SK-N-SH (cell line): ENCODE measurements around the gene RNF150. TPM values are rescaled to one million over a fixed set of nuclear protein-coding genes. Genes with fewer than 3 reads are reported as not detected.

Experiments
- CTCF ChIA-PET: fragments of 300-600, 350-600 bp; formaldehyde crosslinking; extraction: SDS; loops from one replicate; lab custom pipeline; 2021; lab: Yijun Ruan, JAX
- POLR2A ChIA-PET: fragments of 350-600 bp; sonication (Branson Sonifier 250); formaldehyde crosslinking; extraction: SDS; loops from one replicate; lab custom pipeline; 2020; ENCODE audit warnings: antibody characterized with exemption, inconsistent platforms; lab: Yijun Ruan, JAX
- DNase-seq: peaks from one replicate; pipeline ENCODE4 v3.0.0; 2012
- H2AFZ ChIP-seq: fragments of 200-600 bp; sonication (generic); 2 replicates; pipeline ENCODE4 v1.8.1; 2016; ENCODE audit warnings: antibody characterized with exemption, mild to moderate bottlenecking, low read depth
- H3F3A ChIP-seq: fragments of 200-600 bp; sonication (generic); replicated peaks from 2 replicates; pipeline ENCODE3; 2016; ENCODE audit warnings: antibody characterized with exemption, mild to moderate bottlenecking; ENCODE audit not compliant: insufficient read depth
- H3K27ac ChIP-seq, 2 experiments: fragments of 200-500 bp in 1 of 2; fragments of 200-600 bp in 1 of 2; sonication (Bioruptor generic) in 1 of 2; sonication (generic), shearing (Covaris generic) in 1 of 2; 2 replicates each; pipeline versions ENCODE4 v1.5.1 to v1.6.1; 2014 to 2016; ENCODE audit warnings: low read depth in 2 of 2, inconsistent platforms in 1 of 2, low read length in 1 of 2, mild to moderate bottlenecking in 1 of 2, mixed read lengths in 1 of 2
- H3K27me3 ChIP-seq: fragments of 200-600 bp; sonication (generic), shearing (Covaris generic); 2 replicates; pipeline ENCODE4 v1.6.1; 2016; ENCODE audit warnings: mixed run types; ENCODE audit not compliant: insufficient read depth
- H3K36me3 ChIP-seq, 2 experiments: fragments of 200-500 bp in 1 of 2; fragments of 200-600 bp in 1 of 2; sonication (Bioruptor generic) in 1 of 2; sonication (generic) in 1 of 2; replicated peaks in 1 of 2; 2 replicates each; pipeline versions ENCODE3 to v1.5.1; 2014 to 2016; ENCODE audit warnings: low read length in 1 of 2, mild to moderate bottlenecking in 1 of 2; ENCODE audit not compliant: insufficient read depth in 2 of 2, control insufficient read depth in 1 of 2
- H3K4me1 ChIP-seq, 2 experiments: fragments of 200-500 bp in 1 of 2; fragments of 200-600 bp in 1 of 2; sonication (Bioruptor generic) in 1 of 2; sonication (generic), shearing (Covaris generic) in 1 of 2; 2 replicates each; pipeline versions ENCODE4 v1.5.1 to v1.6.1; 2014 to 2016; ENCODE audit warnings: low read depth in 1 of 2, low read length in 1 of 2, mixed run types in 1 of 2; ENCODE audit not compliant: insufficient read depth in 2 of 2, control insufficient read depth in 1 of 2
- H3K4me2 ChIP-seq: fragments of 200-600 bp; sonication (generic), shearing (Covaris generic); 2 replicates; pipeline ENCODE4 v1.6.1; 2017; ENCODE audit warnings: mixed run types
- H3K4me3 ChIP-seq, 2 experiments: fragments of 200-500 bp in 1 of 2; fragments of 200-600 bp in 1 of 2; sonication (Bioruptor generic) in 1 of 2; sonication (generic), shearing (Covaris generic) in 1 of 2; 2 replicates each; pipeline versions ENCODE4 v1.5.1 to v1.8.1; 2014 to 2016; ENCODE audit warnings: low read depth in 2 of 2, inconsistent platforms in 1 of 2, low read length in 1 of 2, mild to moderate bottlenecking in 1 of 2, mixed read lengths in 1 of 2, moderate library complexity in 1 of 2
- H3K79me2 ChIP-seq: fragments of 200-600 bp; sonication (generic); 2 replicates; pipeline ENCODE4 v1.8.1; 2017; ENCODE audit warnings: mild to moderate bottlenecking; ENCODE audit not compliant: insufficient read depth
- H3K9ac ChIP-seq: fragments of 200-600 bp; sonication (generic); 2 replicates; pipeline ENCODE4 v1.6.1; 2017; ENCODE audit warnings: mixed run types
- H3K9me2 ChIP-seq: fragments of 200-600 bp; sonication (generic); 2 replicates; pipeline ENCODE4 v1.6.1; 2017; ENCODE audit warnings: mixed run types
- H3K9me3 ChIP-seq: fragments of 200-600 bp; sonication (generic); 2 replicates; pipeline ENCODE4 v1.6.1; 2017; ENCODE audit warnings: mixed run types, mild to moderate bottlenecking, moderate library complexity
- H4K20me1 ChIP-seq: fragments of 200-600 bp; sonication (generic); 2 replicates; pipeline ENCODE4 v1.6.1; 2017; ENCODE audit warnings: mild to moderate bottlenecking, mixed run types; ENCODE audit not compliant: insufficient read depth
- CHD2 ChIP-seq: fragments of 150-350 bp; IDR thresholded peaks from 2 replicates; pipeline ENCODE4 v1.6.1; 2018; ENCODE audit warnings: low read length; ENCODE audit not compliant: partially characterized antibody
- EP300 ChIP-seq, 2 experiments: IDR thresholded peaks; 2 replicates each; pipeline versions ENCODE4 v1.4.0 to v1.6.1; 2012; ENCODE audit warnings: borderline replicate concordance in 1 of 2, low read depth in 1 of 2, low read length in 1 of 2
- FOSL2 ChIP-seq: IDR thresholded peaks from 2 replicates; pipeline ENCODE4 v1.4.0; 2012; ENCODE audit warnings: low read depth, mild to moderate bottlenecking, moderate library complexity, borderline replicate concordance
- FOXJ3 ChIP-seq: sonication (generic); formaldehyde crosslinking; IDR thresholded peaks from 2 replicates; pipeline ENCODE4 v1.5.1; 2020; ENCODE audit warnings: mild to moderate bottlenecking, missing genetic modification reagents
- GABPA ChIP-seq: IDR thresholded peaks from 2 replicates; pipeline ENCODE4 v1.4.0; 2012; ENCODE audit warnings: low read depth, mild to moderate bottlenecking
- JUND ChIP-seq: IDR thresholded peaks from 2 replicates; pipeline ENCODE4 v1.4.0; 2012
- MXI1 ChIP-seq: IDR thresholded peaks from 2 replicates; pipeline ENCODE4 v1.6.1; 2012; ENCODE audit warnings: mild to moderate bottlenecking, low read depth, low read length, improper control_type of control experiment
- NFIC ChIP-seq: IDR thresholded peaks from 2 replicates; pipeline ENCODE4 v1.4.0; 2012; ENCODE audit warnings: borderline replicate concordance
- NRF1 ChIP-seq: IDR thresholded peaks from 2 replicates; pipeline ENCODE4 v1.6.1; 2012; ENCODE audit warnings: low read depth, mild to moderate bottlenecking, low read length
- RXRA ChIP-seq: IDR thresholded peaks from 2 replicates; pipeline ENCODE4 v1.4.0; 2012; ENCODE audit warnings: low read depth, mild to moderate bottlenecking, borderline replicate concordance
- SIN3A ChIP-seq: IDR thresholded peaks from 2 replicates; pipeline ENCODE4 v1.6.1; 2012; ENCODE audit warnings: low read depth, mild to moderate bottlenecking, low read length, moderate library complexity, borderline replicate concordance
- SMC3 ChIP-seq: IDR thresholded peaks from 2 replicates; pipeline ENCODE4 v1.6.1; 2012; ENCODE audit warnings: low read depth, low read length, improper control_type of control experiment
- TCF12 ChIP-seq: IDR thresholded peaks from 2 replicates; pipeline ENCODE4 v1.4.0; 2012
- YY1 ChIP-seq: IDR thresholded peaks from 2 replicates; pipeline ENCODE4 v1.4.0; 2012; ENCODE audit warnings: low read depth, mild to moderate bottlenecking
- WGBS: methylation state at CpG from one replicate; pipeline ENCODE4 v1.1.6; 2017; ENCODE audit warnings: low lambda C conversion rate; 5-methylcytosine and 5-hydroxymethylcytosine counted together
- polyA plus RNA-seq, 3 experiments: library from polyadenylated mRNA; depleted of rRNA; stranded (reverse); fragments of >200 nt; gene quantifications; 2 replicates each; pipeline ENCODE4 v1.2.3, GENCODE V29; 2012
- TF ChIP-seq, protein P1 (sequence below): IDR thresholded peaks from 2 replicates; pipeline ENCODE4; 2012
- TF ChIP-seq, protein P2 (sequence below): IDR thresholded peaks from 2 replicates; pipeline ENCODE4 v1.6.1; 2012; ENCODE audit warnings: mild to moderate bottlenecking, low read depth, low read length, moderate library complexity
- TF ChIP-seq, protein P3 (sequence below): fragments of 200-600 bp; sonication (generic); IDR thresholded peaks from 2 replicates; pipeline ENCODE4 v1.6.1; 2017; ENCODE audit warnings: antibody characterized with exemption, mild to moderate bottlenecking, moderate library complexity
- TF ChIP-seq, protein P4 (sequence below): IDR thresholded peaks from 2 replicates; pipeline ENCODE4 v1.4.0; 2012; ENCODE audit warnings: low read depth
- TF ChIP-seq, protein P5 (sequence below): IDR thresholded peaks from 2 replicates; pipeline ENCODE4 v1.4.0; 2012; ENCODE audit warnings: low read depth, borderline replicate concordance
- TF ChIP-seq, protein P6 (sequence below): fragments of 150-350 bp; IDR thresholded peaks from 2 replicates; pipeline ENCODE4 v1.6.1; 2016; ENCODE audit warnings: mild to moderate bottlenecking, low read depth, low read length

The RNF150 gene
- polyA plus RNA-seq, 1 of the 3 experiments (the other 2 are of a cell fraction): 5.8 TPM

DNA sequence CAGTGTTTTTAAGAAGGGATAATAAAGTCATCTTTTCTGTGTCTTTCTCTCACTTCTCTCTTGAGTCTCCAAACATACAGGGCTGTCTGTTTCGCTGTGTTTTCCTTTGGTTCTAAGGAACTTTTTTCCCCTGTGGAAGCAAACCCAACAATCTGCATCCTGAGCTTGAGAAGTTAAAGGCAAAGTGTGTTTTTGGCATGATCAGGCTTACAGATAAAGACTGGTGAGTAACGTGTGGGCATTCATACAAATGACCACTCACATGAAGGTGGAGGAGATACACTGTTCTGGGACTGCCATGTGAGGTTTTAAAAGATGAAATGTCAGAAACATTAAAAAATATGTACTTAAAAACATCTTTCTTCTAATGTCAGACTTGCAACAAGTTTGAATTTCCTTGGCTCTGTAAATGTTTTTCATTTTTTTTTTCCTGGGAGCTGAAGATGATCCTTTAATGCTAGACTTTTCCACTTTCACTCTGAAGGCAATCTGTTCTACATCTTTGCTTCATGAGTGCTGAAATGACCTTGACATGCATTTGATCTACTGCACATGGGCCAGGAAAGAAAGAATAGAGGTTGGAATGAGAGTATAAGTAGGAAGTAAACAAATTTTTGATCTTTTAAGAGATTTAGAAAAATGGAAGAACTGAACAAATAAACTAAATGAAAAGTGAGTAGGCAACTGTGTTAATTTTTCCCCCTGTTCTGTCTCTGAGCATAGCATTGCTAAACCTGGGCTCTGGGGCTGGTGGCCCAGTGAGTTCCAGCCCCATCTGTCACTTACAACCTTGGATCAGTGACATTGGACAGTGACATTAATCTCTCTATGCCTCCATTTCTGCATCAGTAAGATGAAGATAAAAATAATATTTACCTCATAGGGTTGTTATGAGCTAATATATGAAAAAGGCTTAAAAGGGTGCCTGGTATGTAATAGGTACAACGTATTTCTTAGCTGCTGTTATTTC is 226.0 kb downstream of the RNF150 start:
- POLR2A ChIA-PET: no interaction called here
- TF ChIP-seq GABPA (no peak), NRF1 (no peak), TCF12 (peak; percentile 68), JUND (peak; percentile 7; the same call in 1 of the 2 replicates), FOSL2 (no peak; the same call in 1 of the 2 replicates), YY1 (no peak), NFIC (peak; percentile 78), EP300 (IDR thresholded peaks at IDR 0.05; ENCODE audit: borderline replicate concordance in 1 of 2, low read depth in 1 of 2, low read length in 1 of 2) (peak in 1 of 2 experiments; percentile 25; a peak in 1 of 4 replicates), MXI1 (0 out of 2 replicates have a peak, but pooled peaks have one; percentile 37), FOXJ3 (no peak), SMC3 (no peak), SIN3A (peak; percentile 9; the same call in 1 of the 2 replicates), RXRA (no peak), CHD2 (no peak)
- TF ChIP-seq, protein P1, sequence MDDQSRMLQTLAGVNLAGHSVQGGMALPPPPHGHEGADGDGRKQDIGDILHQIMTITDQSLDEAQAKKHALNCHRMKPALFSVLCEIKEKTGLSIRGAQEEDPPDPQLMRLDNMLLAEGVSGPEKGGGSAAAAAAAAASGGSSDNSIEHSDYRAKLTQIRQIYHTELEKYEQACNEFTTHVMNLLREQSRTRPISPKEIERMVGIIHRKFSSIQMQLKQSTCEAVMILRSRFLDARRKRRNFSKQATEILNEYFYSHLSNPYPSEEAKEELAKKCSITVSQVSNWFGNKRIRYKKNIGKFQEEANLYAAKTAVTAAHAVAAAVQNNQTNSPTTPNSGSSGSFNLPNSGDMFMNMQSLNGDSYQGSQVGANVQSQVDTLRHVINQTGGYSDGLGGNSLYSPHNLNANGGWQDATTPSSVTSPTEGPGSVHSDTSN: peak; percentile 57; the same call in 1 of the 2 replicates
- TF ChIP-seq, protein P2, sequence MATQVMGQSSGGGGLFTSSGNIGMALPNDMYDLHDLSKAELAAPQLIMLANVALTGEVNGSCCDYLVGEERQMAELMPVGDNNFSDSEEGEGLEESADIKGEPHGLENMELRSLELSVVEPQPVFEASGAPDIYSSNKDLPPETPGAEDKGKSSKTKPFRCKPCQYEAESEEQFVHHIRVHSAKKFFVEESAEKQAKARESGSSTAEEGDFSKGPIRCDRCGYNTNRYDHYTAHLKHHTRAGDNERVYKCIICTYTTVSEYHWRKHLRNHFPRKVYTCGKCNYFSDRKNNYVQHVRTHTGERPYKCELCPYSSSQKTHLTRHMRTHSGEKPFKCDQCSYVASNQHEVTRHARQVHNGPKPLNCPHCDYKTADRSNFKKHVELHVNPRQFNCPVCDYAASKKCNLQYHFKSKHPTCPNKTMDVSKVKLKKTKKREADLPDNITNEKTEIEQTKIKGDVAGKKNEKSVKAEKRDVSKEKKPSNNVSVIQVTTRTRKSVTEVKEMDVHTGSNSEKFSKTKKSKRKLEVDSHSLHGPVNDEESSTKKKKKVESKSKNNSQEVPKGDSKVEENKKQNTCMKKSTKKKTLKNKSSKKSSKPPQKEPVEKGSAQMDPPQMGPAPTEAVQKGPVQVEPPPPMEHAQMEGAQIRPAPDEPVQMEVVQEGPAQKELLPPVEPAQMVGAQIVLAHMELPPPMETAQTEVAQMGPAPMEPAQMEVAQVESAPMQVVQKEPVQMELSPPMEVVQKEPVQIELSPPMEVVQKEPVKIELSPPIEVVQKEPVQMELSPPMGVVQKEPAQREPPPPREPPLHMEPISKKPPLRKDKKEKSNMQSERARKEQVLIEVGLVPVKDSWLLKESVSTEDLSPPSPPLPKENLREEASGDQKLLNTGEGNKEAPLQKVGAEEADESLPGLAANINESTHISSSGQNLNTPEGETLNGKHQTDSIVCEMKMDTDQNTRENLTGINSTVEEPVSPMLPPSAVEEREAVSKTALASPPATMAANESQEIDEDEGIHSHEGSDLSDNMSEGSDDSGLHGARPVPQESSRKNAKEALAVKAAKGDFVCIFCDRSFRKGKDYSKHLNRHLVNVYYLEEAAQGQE: no peak
- TF ChIP-seq, protein P3, sequence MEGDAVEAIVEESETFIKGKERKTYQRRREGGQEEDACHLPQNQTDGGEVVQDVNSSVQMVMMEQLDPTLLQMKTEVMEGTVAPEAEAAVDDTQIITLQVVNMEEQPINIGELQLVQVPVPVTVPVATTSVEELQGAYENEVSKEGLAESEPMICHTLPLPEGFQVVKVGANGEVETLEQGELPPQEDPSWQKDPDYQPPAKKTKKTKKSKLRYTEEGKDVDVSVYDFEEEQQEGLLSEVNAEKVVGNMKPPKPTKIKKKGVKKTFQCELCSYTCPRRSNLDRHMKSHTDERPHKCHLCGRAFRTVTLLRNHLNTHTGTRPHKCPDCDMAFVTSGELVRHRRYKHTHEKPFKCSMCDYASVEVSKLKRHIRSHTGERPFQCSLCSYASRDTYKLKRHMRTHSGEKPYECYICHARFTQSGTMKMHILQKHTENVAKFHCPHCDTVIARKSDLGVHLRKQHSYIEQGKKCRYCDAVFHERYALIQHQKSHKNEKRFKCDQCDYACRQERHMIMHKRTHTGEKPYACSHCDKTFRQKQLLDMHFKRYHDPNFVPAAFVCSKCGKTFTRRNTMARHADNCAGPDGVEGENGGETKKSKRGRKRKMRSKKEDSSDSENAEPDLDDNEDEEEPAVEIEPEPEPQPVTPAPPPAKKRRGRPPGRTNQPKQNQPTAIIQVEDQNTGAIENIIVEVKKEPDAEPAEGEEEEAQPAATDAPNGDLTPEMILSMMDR: no peak
- TF ChIP-seq, protein P4, sequence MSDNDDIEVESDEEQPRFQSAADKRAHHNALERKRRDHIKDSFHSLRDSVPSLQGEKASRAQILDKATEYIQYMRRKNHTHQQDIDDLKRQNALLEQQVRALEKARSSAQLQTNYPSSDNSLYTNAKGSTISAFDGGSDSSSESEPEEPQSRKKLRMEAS: no peak; the same call in 1 of the 2 replicates
- TF ChIP-seq, protein P5, sequence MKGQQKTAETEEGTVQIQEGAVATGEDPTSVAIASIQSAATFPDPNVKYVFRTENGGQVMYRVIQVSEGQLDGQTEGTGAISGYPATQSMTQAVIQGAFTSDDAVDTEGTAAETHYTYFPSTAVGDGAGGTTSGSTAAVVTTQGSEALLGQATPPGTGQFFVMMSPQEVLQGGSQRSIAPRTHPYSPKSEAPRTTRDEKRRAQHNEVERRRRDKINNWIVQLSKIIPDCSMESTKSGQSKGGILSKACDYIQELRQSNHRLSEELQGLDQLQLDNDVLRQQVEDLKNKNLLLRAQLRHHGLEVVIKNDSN: no peak
- TF ChIP-seq, protein P6, sequence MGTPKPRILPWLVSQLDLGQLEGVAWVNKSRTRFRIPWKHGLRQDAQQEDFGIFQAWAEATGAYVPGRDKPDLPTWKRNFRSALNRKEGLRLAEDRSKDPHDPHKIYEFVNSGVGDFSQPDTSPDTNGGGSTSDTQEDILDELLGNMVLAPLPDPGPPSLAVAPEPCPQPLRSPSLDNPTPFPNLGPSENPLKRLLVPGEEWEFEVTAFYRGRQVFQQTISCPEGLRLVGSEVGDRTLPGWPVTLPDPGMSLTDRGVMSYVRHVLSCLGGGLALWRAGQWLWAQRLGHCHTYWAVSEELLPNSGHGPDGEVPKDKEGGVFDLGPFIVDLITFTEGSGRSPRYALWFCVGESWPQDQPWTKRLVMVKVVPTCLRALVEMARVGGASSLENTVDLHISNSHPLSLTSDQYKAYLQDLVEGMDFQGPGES: no peak

More for the DNA sequence above, 226.0 kb downstream of the RNF150 start:
- H2AFZ ChIP-seq: no peak overlapping the region
- no peaks in the 10 kb centered on the region for H4K20me1 ChIP-seq
- H3K4me2 ChIP-seq: peak overlapping the region; percentile 61
- no peaks in the 10 kb centered on the region for H3K27me3 ChIP-seq
- H3K9ac ChIP-seq: 0 out of 2 replicates have a peak overlapping the region, but pooled peaks have one; percentile 22
- H3K4me3 ChIP-seq: peak overlapping the region in 1 of 2 experiments; percentile 7; a peak in 1 of 4 replicates
- no peaks in the 10 kb centered on the region for H3K9me3 ChIP-seq
- no peaks in the 10 kb centered on the region for H3K79me2 ChIP-seq
- peaks cover 20 to 51% of the 10 kb centered on the region in 2 experiments; a peak in 3 of 4 replicates for H3K4me1 ChIP-seq
- H3K9me2 ChIP-seq: no peaks in the 10 kb centered on the region
- 39% methylated on average over 3 of the region's 3 CpGs for WGBS
- CTCF ChIA-PET: interaction anchor here (1.0 to 2.0 kb wide), 4 partner anchors 13 to 226 kb away, joined by 3 to 6 read pairs (median 4); partner anchors contain the start of gene RNF150
- H3F3A ChIP-seq: peaks cover 18% of the 10 kb centered on the region
- peak overlapping the region; percentile 89 to 99 for H3K27ac ChIP-seq
- H3K36me3 ChIP-seq: peaks cover 14 to 23% of the 10 kb centered on the region in 2 experiments
- no peak for DNase-seq
